ENCODE data around the gene DZIP1L.

The DZIP1L gene

GRCh38 chr3:138068579-138069174 is 46.7 kb downstream of the DZIP1L start:
- peak; percentile 74 for DNase-seq (ENCODE audit: low spot score)

GRCh38 chr3:138068046-138068445 is 47.4 kb downstream of the DZIP1L start:
- DNase-seq (ENCODE audit: low spot score), result no peak

- DNase-seq (ENCODE audit: low spot score), result no peak
Measured at GRCh38 chr3:138066972-138067371, 48.4 kb downstream of the DZIP1L start.

- DNase-seq (ENCODE audit: low spot score), result no peak
Measured at GRCh38 chr3:138066383-138066782, 49.0 kb downstream of the DZIP1L start.

- no peak for DNase-seq (ENCODE audit: low spot score)
Measured at GRCh38 chr3:138065949-138066348, 49.5 kb downstream of the DZIP1L start.

- no peak for DNase-seq (ENCODE audit: low spot score)
Measured at GRCh38 chr3:138063416-138063815, 52.0 kb downstream of the DZIP1L start.

- DNase-seq (ENCODE audit: low spot score), result peak; percentile 16
Measured at GRCh38 chr3:138062626-138063025, 52.8 kb downstream of the DZIP1L start.

GRCh38 chr3:138062037-138062436 is 53.4 kb downstream of the DZIP1L start:
- no peak for DNase-seq (ENCODE audit: low spot score)

- no peak for DNase-seq (ENCODE audit: low spot score)
Measured at GRCh38 chr3:138060792-138061191, 54.6 kb downstream of the DZIP1L start.

GRCh38 chr3:138059261-138059660 is 56.1 kb downstream of the DZIP1L start:
- no peak for DNase-seq (ENCODE audit: low spot score)

GRCh38 chr3:138057384-138057783 is 58.0 kb downstream of the DZIP1L start:
- DNase-seq (ENCODE audit: low spot score), result no peak

GRCh38 chr3:138054057-138054456 is 61.4 kb downstream of the DZIP1L start:
- DNase-seq (ENCODE audit: low spot score), result no peak

GRCh38 chr3:138051947-138052802 is 63.2 kb downstream of the DZIP1L start:
- DNase-seq (ENCODE audit: low spot score), result peak; percentile 52

- peak; percentile 30 for DNase-seq (ENCODE audit: low spot score)
Measured at GRCh38 chr3:138049157-138049919, 66.1 kb downstream of the DZIP1L start.

- DNase-seq (ENCODE audit: low spot score), result no peak
Measured at GRCh38 chr3:138047596-138048158, 67.7 kb downstream of the DZIP1L start.

- peak; percentile 27 for DNase-seq (ENCODE audit: low spot score)
Measured at GRCh38 chr3:138046955-138047354, 68.5 kb downstream of the DZIP1L start.

- DNase-seq (ENCODE audit: low spot score), result no peak
Measured at GRCh38 chr3:138046085-138046484, 69.3 kb downstream of the DZIP1L start.

- DNase-seq (ENCODE audit: low spot score), result peak; percentile 26
Measured at GRCh38 chr3:138043266-138044029, 72.0 kb downstream of the DZIP1L start.

- DNase-seq (ENCODE audit: low spot score), result peak; percentile 31
Measured at GRCh38 chr3:138042043-138042442, 73.4 kb downstream of the DZIP1L start.

- DNase-seq (ENCODE audit: low spot score), result no peak
Measured at GRCh38 chr3:138038725-138039462, 76.5 kb downstream of the DZIP1L start.

- peak; percentile 11 for DNase-seq (ENCODE audit: low spot score)
Measured at GRCh38 chr3:138036572-138036971, 78.8 kb downstream of the DZIP1L start.

Measured in kidney tubule cell (primary cell).